OCI-LY3 (cell line): ENCODE measurements around the gene COMMD3.

Source experiments
- EZH2phosphoT487 ChIP-seq: fragments of 200-600 bp; shearing (Covaris generic); IDR thresholded peaks from 2 replicates; pipeline ENCODE4 v1.6.1; 2018; ENCODE audit warnings: antibody characterized with exemption, mixed run types, low read depth
- TF ChIP-seq, protein P1 (sequence below): fragments of 200-600, 300-600 bp; sonication (generic); IDR thresholded peaks from 2 replicates; pipeline ENCODE4 v1.5.1; 2014; ENCODE audit warnings: antibody characterized with exemption, low read length, low read depth

DNA sequence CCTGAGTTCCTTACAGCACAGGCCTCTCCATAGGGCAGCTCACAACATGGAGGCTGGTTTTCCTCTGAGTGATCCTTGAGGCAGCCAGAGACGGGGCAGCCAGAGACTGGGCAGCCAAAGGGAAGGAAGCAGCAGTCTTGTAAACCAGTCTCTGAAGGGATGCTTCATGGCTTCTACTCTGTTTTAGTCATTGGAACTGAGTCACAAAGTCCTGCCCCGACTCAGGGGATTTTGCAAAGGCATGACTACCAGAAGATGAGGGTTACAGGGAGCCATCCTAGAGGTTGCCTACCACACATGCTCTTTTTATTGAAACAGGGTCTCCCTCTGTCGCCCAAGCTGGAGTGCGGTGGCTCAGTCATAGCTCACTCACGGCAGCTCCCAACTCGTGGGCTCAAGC lies 44.4 kb upstream of the COMMD3 start:
- TF ChIP-seq, protein P1, sequence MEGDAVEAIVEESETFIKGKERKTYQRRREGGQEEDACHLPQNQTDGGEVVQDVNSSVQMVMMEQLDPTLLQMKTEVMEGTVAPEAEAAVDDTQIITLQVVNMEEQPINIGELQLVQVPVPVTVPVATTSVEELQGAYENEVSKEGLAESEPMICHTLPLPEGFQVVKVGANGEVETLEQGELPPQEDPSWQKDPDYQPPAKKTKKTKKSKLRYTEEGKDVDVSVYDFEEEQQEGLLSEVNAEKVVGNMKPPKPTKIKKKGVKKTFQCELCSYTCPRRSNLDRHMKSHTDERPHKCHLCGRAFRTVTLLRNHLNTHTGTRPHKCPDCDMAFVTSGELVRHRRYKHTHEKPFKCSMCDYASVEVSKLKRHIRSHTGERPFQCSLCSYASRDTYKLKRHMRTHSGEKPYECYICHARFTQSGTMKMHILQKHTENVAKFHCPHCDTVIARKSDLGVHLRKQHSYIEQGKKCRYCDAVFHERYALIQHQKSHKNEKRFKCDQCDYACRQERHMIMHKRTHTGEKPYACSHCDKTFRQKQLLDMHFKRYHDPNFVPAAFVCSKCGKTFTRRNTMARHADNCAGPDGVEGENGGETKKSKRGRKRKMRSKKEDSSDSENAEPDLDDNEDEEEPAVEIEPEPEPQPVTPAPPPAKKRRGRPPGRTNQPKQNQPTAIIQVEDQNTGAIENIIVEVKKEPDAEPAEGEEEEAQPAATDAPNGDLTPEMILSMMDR = no peak
- TF ChIP-seq EZH2phosphoT487 = no peak
